ENCODE results near the gene TMEM92.

- TF ChIP-seq POLR2A (IDR thresholded peaks at IDR 0.05) (no peak), CTCF (IDR thresholded peaks at IDR 0.05) (no peak)
These were observed 3.1 kb downstream of the TMEM92 start for GRCh38 chr17:50277357-50277754.

Measured in adrenal gland (tissue), 5 donors.